ENCODE measurements around the gene CAPN1. TPM values are rescaled to one million over a fixed set of nuclear protein-coding genes. Genes with fewer than 3 reads are reported as not detected.

The CAPN1 gene
- total RNA-seq, 1 donor = 164 TPM

DNA sequence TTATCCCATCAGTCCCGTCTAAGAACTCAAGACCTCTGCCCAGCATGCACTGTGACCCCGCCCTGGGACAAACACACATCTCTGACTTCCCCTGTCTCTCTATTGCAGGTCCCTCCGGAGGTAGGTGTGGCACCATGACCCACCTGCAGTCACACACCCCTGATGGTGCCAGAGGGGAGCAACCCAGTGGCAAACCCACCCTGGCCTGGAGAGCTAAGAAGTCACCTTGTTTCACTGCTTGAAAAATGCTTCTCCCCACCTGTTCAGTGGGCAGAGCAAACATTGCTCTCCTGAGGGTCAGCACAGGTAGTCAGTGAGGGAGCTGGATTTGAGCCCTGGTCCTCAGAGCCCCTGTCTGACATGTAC, 23.9 kb downstream of the CAPN1 start:
- no peak for DNase-seq (ENCODE audit: low read depth)
- TF ChIP-seq, protein P1, sequence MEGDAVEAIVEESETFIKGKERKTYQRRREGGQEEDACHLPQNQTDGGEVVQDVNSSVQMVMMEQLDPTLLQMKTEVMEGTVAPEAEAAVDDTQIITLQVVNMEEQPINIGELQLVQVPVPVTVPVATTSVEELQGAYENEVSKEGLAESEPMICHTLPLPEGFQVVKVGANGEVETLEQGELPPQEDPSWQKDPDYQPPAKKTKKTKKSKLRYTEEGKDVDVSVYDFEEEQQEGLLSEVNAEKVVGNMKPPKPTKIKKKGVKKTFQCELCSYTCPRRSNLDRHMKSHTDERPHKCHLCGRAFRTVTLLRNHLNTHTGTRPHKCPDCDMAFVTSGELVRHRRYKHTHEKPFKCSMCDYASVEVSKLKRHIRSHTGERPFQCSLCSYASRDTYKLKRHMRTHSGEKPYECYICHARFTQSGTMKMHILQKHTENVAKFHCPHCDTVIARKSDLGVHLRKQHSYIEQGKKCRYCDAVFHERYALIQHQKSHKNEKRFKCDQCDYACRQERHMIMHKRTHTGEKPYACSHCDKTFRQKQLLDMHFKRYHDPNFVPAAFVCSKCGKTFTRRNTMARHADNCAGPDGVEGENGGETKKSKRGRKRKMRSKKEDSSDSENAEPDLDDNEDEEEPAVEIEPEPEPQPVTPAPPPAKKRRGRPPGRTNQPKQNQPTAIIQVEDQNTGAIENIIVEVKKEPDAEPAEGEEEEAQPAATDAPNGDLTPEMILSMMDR (IDR thresholded peaks at IDR 0.05; ENCODE audit: insufficient read depth, low read length) = no peak
- H3K4me3 ChIP-seq (ENCODE audit: low read depth, low read length) = no peak overlapping the region

DNA sequence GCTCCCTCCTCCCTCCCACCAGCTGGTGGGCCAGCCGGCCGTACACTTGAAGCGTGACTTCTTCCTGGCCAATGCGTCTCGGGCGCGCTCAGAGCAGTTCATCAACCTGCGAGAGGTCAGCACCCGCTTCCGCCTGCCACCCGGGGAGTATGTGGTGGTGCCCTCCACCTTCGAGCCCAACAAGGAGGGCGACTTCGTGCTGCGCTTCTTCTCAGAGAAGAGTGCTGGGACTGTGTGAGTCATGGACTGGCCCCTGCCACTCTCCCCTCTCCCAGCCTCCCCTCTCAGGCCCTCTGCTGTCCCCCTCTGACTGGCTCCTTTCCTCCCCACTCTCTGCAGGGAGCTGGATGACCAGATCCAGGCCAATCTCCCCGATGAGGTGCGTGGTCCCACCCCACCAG, 24.7 kb downstream of the CAPN1 start:
- TF ChIP-seq, protein P1 (IDR thresholded peaks at IDR 0.05; ENCODE audit: insufficient read depth, low read length) = no peak
- DNase-seq (ENCODE audit: low read depth) = no peak
- H3K4me3 ChIP-seq (ENCODE audit: low read depth, low read length) = no peak overlapping the region

DNA sequence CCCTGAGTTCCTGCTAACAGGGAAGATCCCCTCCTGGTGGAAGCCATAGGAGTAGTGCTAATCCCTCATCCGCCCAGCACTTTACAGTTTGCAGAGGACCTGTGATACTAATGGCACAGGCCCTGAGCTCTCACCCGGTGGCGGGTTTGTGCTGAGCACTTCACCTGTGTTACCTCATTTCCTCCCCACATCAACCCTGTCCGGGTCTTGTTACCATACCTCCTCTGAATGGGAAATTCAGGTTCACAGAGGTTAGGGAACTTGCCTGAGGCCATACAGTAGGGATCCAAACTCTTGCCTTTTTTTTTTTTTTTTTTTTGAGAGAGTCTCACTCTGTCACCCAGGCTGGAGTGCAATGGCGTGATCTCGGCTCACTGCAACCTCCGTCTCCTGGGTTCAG, 25.2 kb downstream of the CAPN1 start:
- DNase-seq (ENCODE audit: low read depth) = no peak
- TF ChIP-seq, protein P1 (IDR thresholded peaks at IDR 0.05; ENCODE audit: insufficient read depth, low read length) = no peak
- H3K4me3 ChIP-seq (ENCODE audit: low read depth, low read length) = no peak overlapping the region

DNA sequence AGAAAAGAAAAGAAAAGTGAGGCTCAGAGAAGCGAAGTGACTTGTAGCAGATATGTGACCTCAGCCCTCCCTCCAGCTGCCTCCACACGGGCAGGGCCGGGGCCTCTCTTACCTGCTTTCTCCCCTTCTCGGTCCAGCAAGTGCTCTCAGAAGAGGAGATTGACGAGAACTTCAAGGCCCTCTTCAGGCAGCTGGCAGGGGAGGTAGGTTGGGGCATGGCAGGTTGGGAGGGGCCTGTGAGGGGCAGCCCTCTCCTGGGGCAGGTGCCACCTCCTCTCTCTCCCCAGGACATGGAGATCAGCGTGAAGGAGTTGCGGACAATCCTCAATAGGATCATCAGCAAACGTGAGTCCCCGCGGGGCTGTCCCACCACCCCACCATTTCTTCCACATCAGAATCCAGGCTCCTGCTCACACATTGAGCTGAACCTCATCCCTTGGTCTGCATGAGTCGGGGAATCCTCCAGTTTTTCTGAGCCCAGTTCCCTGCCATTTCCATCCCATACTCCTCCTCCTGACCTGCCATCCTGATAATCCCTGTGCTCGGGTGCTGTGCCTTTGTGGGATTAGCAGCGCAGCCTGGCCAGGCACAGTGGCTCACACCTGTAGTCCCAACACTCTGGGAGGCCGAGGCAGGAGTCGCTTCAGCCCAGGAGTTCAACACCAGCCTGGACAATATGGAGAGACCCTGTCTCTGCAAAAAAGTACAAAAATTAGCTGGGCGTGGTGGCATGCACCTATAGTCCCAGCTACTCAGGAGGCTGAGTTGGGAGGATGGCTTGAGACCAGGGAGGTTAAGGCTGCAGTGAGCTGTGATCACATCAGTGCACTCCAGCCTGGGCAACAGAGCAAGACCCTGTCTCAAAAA, 26.4 kb downstream of the CAPN1 start:
- no peak for DNase-seq (ENCODE audit: low read depth)

GRCh38 chr11:65208785-65209710, 27.3 kb downstream of the CAPN1 start:
- TF ChIP-seq, protein P1 (IDR thresholded peaks at IDR 0.05; ENCODE audit: insufficient read depth, low read length) = no peak
- no peak for DNase-seq (ENCODE audit: low read depth)
- no peak overlapping the region for H3K4me3 ChIP-seq (ENCODE audit: low read depth, low read length)

More for the DNA sequence above, 26.4 kb downstream of the CAPN1 start:
- H3K4me3 ChIP-seq (ENCODE audit: low read depth, low read length) = no peak overlapping the region
- TF ChIP-seq, protein P1 (IDR thresholded peaks at IDR 0.05; ENCODE audit: insufficient read depth, low read length) = no peak

GRCh38 chr11:65209711-65210360, 28.1 kb downstream of the CAPN1 start:
- no peak for DNase-seq (ENCODE audit: low read depth)
- H3K4me3 ChIP-seq (ENCODE audit: low read depth, low read length) = no peak overlapping the region
- TF ChIP-seq, protein P1 (IDR thresholded peaks at IDR 0.05; ENCODE audit: insufficient read depth, low read length) = no peak

Measured in fibroblast of the aortic adventitia (primary cell).